UCSD-AML1 (cell line): ENCODE data around the gene SLC2A4.

Experiments used
- DNase-seq: peaks from one replicate; lab custom pipeline; 2025; ENCODE audit not compliant: unreplicated experiment; lab: John Stamatoyannopoulos, UW

The SLC2A4 gene

DNA sequence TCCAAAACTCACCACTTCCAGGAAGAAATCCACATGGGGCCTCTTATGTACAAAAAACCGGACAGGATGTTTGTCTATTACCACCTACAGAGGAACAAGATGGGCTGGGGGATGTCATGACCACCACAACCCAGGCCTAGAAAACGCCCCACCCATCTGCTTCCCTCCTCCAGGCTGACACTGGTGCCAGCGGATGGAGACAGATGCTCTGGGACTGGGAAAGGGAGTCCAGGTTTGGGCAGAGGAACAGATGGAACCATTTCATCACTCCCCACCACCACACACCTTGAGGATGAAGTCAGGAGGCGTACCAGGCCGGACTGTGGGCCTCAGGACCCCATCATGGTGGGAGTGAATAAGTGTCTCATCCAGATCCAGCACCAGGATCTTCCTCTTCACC lies 34.7 kb upstream of the SLC2A4 start:
- no peak for DNase-seq

DNA sequence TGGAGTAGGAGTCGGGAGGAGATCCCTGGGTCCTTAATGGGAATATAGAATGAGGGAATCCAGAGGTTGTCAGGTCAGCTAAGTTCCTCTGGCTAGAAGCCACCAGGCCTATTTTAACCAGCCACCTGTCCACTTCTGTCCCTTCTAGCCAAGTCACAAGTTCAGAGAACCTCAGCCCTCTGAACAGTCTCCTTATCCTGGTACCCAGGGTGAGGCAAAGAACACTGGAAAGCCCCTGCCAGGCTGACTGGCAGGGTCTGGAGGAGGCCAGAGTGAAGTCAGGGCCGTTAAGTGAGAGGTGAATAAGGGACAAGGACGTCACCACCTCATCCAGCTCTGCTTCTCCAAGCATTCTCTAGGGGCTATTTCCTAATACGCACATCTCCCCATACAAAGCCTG lies 32.7 kb upstream of the SLC2A4 start:
- DNase-seq: no peak

DNA sequence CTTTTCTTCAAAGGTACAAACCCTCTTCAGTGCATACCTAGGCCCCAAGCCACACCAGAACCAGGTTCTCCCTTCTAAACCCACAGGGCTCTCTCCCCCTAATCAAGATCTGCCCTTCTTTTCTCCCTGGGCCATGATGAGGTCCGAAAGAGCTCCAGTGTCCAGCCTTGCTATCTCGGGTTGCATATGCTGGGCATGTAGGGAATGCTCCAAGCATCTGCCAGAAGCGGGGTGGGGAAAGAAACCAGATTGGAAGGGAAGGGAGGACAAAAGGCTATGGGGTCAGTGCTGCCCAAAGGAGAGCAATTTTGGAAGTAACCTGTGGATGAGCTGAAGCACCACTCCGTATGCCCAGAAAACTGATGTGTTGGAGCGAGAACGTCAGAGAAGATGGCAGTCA lies 32.3 kb upstream of the SLC2A4 start:
- DNase-seq: no peak

DNA sequence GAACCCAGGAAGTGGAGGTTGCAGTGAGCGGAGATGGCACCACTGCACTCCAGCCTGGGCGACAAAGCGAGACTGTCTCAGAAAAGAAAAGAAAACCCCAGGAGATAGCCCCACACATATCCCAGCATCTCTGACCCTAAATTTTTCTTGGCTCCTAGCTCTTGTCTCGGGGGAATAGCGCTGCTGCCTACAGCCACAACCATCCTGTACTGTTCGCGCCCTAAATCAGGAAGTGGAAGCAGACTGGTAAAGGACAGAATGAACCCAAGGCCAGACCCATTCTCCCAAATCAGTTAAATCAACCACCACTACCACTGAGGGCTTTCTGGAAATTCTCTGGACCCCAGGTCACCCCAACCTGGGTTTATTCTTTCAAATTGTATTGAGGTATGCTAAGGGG lies 31.7 kb upstream of the SLC2A4 start:
- DNase-seq: no peak

DNA sequence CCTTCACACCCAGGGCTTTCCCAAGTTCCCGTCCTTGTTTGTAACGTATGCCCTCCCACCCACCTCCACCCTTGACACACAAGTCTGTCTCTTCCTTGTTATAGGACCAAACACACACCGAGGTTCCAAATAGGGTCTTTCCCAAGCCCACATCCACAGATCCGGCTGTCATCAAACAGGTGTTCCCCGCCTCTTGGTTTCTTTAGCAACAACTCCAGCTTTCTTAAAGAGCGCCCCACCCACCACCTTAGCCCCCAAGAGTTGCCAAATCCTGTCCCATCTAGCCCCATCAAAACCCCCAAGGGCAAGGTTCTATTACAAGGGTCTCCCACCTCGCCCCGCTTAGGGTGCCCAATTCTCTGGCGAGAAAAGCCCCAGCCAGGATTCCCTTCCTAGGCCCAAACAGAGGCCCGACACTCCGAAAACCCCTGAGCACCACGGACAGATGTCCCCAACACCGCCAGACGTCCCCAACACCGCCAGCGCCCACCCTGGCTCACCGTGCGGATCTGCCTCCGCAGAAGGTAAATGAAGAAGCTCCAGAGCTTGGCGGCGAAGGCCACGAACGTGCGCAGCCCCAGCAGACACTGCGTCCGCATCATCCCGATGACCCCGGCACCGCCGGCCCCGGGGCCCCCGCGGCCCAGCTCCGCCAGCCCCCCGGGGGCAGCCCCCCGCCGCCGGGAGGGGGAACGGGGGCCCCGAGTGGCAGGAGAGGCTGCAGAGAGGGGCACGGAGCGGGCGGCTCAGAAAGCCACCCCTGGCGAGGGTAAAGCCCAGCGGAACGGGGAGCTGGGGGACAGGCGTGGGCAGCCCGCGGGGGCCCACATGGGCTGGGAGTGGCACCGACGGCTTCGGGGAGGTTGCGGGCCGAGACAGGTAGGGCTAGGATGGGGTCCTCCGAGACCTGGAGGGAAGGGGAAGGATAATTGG lies 30.6 kb upstream of the SLC2A4 start:
- DNase-seq: no peak

DNA sequence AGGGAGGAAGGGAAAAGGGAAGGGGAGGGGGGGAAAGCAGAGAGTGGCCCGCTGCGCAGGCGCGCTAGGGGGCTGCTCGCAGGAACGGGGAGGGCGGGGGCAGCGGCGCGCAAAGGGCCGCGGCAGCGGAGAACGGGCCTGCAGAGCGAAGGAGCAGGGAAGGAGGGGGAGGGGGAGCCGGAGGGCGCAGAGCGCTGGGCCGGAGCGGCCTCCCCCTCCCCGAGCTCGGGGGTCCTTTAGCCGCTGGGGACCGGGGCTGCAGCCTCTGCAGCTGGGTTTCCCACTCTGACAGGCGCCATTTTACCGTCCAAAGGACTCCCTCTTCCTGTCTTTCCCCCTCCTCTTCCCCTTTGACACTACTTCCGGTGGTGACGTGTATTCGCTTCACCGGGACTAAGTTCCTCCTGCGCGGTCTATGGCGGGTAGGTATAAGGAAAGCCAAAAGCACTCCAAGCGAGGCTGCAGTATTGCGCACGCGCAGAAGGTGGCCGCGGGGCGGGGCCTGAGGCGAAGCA lies 29.8 kb upstream of the SLC2A4 start, which contains the start of gene CTDNEP1:
CTDNEP1 (minus strand) TSS at position 74 of the 515 bp plus-strand sequence. CDS start 438 bp downstream, outside the sequence.
- DNase-seq: peak; percentile 98

DNA sequence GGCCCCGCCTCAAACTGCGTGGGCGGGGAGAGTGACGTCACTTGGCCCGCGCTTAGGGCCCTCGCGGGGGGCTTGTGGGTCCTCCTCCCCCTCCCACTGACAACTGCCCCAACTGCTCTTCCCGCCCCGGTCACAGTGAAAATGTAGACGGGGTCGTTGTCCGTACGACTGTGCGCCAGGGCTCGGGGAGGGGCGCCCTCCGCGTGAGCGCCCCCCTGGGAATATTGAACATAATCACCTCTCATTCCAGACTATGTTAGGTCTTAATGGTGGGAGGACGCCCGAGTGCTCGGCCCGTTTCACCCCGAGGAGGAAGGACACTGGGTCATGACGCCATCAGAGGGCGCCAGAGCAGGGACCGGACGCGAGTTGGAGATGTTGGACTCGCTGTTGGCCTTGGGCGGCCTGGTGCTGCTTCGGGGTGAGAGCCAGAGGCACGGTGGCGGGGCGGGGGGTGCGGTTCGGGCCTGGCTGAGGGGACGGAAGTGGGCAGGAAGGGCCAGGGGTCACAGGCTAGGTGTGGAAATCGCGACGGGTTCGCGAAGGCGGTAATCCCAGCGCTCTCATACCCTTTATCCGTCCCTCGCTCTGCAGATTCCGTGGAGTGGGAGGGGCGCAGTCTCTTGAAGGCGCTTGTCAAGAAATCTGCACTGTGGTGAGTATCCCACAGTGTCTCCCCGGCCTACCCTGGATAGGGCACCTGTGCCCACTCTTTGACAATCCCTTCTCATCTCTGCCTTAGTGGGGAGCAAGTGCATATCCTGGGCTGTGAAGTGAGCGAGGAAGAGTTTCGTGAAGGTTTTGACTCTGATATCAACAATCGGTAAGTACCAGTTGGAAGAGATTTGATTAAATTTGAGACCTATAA lies 29.1 kb upstream of the SLC2A4 start, which contains the start of gene ELP5:
ELP5 (plus strand) TSS at position 40 of the 868 bp plus-strand sequence; CDS start at position 376, 336 bp downstream.
- DNase-seq: peak; percentile 96

DNA sequence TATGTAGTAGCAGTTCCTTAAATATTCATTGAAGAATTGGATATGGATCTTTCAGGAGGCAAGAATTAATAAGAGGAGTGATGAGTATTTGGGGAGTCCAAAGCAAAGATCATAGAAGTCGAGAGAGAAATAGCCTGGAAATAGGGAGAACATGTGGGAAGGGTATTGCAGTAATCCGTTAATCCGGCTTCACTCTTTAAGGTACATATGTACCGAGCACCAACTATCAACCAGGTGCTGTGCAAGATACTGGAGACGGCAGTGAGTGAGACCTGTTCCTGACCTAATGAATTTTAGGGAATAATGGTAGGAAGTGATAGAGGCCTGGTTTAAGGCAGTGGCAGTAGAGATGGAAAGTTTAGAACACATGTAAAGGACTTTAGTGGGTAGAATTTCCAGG lies 28.4 kb upstream of the SLC2A4 start:
- no peak for DNase-seq

DNA sequence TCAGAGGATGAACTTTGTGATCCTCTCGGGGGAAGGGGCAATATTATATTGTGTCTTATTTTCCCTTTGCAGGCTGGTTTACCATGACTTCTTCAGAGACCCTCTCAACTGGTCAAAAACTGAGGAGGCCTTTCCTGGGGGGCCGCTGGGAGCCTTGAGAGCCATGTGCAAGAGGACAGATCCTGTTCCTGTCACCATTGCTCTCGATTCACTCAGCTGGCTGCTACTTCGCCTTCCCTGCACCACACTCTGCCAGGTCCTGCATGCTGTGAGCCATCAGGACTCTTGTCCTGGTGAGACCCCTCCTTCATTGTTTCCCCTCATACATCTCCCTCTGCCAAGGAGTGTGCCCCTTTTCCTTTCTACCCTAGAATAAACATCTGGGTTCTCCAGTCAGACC lies 27.0 kb upstream of the SLC2A4 start:
- no peak for DNase-seq

DNA sequence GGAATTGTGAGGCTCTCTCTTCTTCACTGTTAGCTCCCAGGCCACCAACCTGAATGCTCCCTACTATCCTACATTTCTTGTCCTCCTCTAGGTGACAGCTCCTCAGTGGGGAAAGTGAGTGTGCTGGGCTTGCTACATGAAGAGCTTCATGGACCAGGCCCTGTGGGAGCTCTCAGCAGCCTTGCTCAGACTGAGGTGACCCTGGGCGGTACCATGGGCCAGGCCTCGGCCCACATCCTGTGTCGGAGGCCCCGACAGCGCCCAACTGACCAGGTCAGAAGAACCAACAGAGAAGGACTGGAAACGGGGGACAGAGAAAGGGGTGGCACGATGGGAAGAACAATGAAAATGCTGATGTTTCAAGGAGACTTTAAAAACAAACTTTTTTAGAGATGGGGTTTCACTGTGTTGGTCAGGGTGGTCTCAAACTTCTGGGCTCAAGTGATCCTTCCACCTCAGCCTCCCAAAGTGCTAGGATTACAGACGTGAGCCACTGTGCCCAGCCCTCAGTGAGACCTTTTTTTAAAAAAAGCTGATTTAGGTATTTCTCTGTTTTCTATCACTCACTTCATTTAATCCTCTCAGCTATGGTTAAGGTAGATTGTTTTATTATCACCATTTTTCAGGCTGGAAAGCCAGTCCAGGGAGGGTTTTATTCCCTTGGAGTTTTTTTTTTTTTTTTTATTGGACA lies 24.6 kb upstream of the SLC2A4 start:
- no peak for DNase-seq

DNA sequence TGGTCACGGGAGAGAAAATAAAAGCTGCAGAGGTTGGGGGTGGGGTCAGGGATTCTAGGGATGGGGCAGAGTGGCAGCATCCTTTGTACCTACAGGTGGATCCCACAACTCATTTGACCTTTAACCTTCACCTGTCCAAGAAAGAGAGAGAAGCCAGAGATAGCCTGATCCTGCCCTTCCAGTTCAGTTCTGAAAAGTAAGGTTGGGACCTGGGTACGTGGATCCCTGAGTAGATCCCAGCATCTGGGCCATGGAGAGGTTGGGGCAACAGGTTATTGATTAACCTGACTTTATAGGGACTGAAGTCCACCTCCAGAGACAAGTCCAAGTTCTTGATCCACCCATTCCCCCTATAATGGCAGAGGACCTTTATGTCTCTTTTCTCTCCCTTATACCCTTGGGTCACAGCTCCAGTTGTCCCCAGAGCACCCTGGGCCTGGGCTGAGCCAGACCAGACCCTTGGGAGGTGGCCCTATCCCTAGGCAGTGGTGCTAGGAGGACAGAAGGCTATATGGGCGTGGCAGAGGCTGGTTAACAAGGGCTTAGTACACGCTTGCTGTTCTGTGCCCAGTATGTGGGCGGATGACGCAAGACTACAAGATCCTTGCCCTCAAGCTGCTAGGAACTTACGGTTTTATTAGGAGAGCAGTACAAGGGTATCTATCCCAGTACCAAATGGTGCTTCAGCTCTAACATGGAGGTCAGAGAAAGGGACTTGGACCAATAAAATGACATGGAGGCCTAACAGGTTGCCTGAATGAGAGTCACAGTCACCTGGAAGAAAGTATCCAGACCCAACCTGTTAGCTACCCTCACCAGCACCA lies 22.6 kb upstream of the SLC2A4 start:
- no peak for DNase-seq

DNA sequence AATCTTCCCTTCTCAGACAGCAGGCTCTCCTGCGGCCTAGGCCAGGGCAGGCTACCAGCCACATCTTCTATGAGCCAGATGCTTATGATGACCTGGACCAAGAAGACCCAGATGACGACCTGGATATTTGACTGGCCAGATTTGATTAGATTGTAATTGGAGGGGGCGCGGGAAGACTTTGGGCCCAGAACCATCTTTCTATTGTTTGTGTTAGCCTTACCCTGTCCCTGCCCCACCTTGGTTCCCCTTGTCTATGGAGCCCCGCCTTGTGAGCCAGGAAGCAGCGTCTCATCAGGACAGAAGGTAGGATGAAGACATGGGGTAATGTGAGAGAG lies 22.0 kb upstream of the SLC2A4 start:
- DNase-seq: no peak

DNA sequence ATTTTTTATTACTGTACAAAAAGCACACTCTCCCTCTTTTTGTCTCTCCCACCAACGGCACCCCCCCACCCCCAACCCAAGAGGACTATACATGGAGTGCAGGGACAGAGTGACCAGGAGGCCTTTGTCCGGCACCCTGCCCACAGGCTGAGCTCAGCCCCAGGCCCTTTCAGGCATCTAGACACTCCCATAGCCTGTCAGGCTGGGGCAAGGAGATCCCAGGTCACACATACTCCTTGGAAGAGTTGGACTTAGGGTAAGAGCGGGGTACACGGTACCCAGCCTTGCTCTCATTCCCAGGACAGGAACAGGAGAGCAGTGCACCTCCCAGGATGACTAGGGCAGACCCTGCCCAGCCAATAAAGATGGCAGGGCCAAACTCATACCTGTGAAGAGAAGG lies 21.4 kb upstream of the SLC2A4 start:
- DNase-seq: no peak

DNA sequence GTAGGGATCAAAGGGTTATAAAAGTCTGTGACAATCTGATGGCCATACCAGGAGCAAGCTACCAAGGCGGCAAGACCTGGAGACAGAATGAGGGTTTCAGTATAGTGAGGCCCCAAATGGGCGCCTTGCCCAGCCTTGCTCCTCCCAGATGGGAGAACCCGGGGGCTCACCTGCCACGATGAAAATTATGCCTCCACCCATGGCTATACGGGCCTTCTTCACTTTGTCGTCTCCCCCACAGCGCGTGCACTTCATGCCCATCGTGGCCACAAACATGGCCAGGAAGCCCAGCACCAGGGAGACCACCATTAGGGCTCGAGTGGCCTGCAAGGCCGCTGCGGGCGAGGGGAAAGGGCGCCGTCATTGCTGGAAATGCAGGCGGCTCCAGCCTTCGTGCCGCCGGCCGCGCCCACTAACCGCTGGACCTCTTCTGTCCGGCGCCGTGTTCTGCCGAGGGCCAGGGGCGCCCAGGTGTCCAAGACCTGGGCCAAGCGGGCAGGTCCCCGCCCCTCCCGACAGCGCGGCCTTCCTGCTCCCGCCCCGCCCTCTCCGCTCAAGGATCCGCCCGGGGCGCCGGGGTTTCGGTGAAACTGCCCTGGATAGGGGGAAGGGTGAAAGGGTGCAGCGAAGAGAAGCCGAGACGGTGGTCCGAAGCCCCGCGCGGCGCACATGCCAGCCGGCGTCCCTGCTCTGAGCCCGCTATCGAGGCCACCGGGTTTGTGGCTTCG lies 20.7 kb upstream of the SLC2A4 start:
- no peak for DNase-seq

DNA sequence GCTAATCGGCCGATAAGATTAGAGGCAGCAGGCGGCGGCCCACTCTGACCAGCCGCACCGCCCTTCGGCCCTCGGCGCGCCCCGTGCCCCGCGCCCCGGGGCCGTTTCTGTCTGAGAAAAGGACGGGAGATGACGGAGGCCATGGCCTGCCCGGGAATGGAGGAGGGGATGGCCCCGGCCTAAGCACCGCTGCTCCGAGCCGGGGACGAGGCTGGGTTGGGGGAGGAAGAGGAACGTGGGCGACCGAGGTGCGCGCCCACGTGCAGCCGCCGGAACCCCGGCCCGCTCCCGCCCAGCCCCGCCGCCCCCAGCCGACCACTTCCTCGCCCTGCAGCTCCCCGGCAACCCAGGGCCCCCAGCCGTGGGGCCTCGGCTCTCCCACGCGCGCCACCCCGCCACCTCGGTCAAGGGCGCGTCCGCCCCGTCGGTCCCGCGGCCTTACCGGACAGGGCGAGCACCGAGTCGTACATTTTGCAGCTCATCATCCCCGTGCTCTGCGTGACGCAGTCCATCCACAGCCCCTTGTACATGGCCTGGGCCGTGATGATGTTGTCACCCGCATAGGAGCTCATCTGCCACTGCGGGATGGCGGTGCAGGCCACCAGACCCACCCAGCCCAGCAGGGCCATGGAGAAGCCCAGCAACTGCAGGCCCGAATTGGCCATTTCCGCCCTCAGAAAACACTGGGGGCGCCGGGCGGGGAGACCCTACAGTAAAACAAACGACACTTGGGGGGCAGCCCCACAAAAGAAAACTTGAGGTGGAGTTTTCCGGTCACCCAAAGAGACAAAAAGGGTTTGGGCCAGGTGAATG lies 19.9 kb upstream of the SLC2A4 start:
- DNase-seq: no peak

DNA sequence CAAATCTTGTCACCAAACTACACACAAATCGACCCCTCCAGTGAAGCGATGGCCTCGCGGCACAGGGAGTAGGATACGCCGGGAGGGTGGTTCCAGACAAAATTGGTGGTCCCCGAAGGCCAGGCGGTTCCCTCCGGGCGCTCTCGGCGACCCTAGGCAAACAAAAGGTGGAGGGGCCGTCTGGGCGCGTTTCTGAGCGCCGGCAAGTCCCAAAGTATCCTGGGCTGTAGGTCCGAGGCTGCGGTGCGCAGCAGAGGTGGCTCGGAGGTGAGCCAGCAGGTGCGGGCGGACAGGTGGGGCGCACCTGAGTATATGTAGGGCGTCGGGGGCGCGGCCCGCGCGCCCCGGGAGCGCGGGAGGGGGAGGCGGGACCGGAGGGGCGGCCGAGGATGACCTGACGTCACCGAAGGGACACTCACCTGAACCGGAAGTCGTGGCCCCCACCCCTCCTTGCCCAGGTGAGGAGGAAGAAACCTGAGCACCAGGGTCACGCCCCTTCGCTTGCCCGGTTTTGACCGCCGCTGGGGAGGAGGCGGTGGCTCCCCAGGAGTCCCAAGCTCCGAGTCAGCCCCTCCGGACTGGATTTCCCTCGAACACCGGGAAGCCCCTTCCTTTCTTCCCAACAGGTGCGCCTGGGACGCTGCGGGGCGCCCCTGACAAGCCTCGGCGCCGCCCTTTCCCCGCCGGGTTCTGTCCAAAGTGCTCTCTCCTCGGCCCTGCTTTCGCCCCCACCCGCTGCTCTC lies 19.2 kb upstream of the SLC2A4 start, which contains the start of gene CLDN7:
CLDN7 (minus strand) TSS at position 287 of the 743 bp plus-strand sequence. CDS start 435 bp downstream, outside the sequence.
- no peak for DNase-seq

DNA sequence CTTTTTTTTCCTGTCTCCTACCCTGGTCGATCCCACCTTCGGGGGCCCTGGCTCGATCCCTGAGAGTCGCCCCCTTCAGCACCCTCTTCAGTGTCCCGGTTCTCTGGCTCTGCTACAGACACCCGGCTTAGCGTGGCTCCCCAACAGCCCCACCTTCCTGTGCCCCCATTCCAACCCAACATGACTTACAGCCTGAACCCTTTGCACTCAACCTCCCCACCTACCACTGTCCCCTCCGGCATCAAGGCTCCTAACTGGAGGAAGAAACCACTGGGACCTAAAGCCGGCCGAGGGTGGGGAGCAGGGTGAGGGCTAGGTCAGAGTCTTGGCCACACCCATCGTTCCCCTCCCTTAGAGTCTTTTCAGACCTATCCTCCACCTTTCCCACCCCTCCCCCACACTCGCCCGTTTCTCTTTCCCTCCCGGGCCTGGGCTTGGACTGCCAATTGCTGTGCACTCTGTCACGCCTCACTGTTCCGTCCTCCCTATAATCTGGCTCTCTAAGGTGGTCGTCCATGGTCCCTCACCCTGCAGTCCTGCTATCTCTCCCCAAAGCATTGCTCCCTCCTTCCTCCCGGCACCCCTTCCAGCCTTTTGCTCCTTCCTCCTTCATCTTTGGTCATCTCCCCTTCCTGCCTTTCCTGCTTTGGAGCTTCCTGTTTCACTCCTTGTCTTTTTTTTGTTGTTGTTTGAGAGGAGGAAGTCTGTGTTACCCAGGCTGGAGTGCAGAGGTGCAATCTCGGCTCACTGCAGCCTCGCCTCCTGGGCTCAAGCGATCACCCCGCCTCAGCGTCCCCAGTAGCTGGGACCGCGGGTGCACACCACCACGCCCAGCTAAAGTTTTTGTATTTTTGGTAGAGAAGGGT lies 18.4 kb upstream of the SLC2A4 start:
- DNase-seq: peak; percentile 44
